Measurements from ENCODE around the gene SYT9.
"Not testable (repeated sequence)": the region's sequence is repeated elsewhere in the genome, so short reads cannot be mapped to it uniquely, and the experiment has no call there.

Gene SYT9

GRCh38 chr11:7511401-7511800 is 259.7 kb downstream of the SYT9 start:
- DNase-seq = no peak

GRCh38 chr11:7512525-7513233 is 261.0 kb downstream of the SYT9 start:
- DNase-seq = peak in 1 of 2 donors; percentile 79

- DNase-seq = peak; percentile 82 to 84
Observed at GRCh38 chr11:7513234-7514098, 261.8 kb downstream of the SYT9 start, which contains the start of gene PPFIBP2. TSS of gene PPFIBP2 (plus strand) at chr11:7513999. CDS start at chr11:7549476, 35,477 bp downstream.

GRCh38 chr11:7514099-7514591 is 262.4 kb downstream of the SYT9 start:
- DNase-seq = no peak

GRCh38 chr11:7515447-7515886 is 263.8 kb downstream of the SYT9 start:
- no peak for DNase-seq

- DNase-seq = no peak
Observed at GRCh38 chr11:7516475-7516874, 264.8 kb downstream of the SYT9 start.

GRCh38 chr11:7517743-7518142 is 266.0 kb downstream of the SYT9 start:
- not testable (repeated sequence) for DNase-seq
